ENCODE data around the gene PCDH15.

PCDH15 gene

DNA sequence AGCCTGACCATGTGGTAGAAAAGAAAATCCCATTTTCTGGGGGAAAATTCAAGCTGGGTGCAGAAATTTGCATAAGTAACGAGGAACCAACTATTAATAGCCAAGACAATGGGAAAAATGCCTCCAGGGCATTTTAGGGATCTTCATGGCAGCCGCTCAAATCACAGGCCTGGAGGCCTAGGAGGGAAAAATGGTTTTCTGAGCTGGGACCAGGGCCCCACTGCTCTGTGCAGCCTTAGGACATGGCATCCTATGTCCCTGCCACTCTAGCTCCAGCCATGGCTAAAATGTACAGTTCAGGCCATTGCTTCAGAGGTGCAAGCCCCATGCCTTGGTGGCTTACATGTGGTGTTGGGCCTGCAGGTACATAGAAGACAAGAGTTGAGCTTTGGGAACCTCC lies 459.0 kb downstream of the PCDH15 start:
- DNase-seq, result no peak

DNA sequence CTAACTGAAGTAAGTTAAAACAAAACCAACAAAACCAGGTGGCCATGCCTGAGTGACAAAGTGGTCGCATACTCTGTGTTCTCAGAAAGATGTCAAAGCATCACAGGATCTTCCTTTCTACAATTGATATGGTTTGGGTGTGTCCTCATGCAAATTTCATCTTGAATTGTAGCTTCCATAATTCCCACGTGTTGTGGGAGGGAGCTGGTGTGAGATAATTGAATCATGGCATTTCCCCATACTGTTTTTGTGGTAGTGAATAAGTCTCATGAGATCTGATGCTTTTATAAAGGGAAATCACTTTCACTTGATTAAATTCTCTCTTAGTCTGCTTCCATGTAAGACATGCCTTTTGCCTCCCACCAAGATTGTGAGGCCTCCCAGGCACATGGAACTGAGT lies 465.7 kb downstream of the PCDH15 start:
- no peak for DNase-seq

DNA sequence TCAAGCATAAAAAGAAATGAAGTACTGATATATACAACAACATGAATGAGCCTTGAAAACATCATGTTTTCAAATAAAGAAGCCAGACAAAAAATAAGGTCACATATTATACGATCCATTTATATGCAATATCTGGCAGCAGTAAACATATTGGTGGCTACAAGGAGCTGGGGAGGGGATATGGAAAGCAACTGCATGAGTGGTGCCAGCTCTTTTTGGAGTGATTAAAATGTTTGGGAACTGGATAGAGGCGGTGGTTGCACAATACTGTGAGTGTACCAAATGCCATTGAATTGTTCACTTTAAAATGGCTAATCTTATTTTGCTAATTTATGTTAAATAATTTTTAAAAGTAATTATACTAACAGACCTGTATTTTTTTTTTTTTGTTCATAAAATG lies 481.7 kb downstream of the PCDH15 start:
- DNase-seq, result no peak

DNA sequence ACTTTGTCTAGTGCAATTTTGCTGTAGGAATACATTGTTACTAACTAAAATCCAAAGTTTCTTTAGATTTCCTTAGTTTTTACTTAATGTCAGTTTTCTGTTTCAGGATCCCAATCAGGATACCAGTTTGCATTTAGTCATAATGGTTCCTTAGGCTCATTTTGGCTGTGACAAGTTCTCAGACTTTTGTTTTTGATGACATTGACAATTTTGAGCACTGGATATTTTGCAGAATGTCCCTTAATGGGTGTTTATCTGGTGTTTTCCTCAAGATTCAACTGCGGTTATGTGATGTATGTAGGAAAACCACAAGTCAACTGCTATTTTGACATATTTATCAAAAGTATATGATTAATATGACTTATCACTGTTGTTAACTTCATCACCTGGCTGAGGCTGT lies 482.6 kb downstream of the PCDH15 start:
- no peak for DNase-seq

GRCh38 chr10:54314430-54314829 lies 486.6 kb downstream of the PCDH15 start:
- no peak for DNase-seq

- DNase-seq, result no peak
Measured at GRCh38 chr10:54284526-54285193, 516.4 kb downstream of the PCDH15 start.

DNA sequence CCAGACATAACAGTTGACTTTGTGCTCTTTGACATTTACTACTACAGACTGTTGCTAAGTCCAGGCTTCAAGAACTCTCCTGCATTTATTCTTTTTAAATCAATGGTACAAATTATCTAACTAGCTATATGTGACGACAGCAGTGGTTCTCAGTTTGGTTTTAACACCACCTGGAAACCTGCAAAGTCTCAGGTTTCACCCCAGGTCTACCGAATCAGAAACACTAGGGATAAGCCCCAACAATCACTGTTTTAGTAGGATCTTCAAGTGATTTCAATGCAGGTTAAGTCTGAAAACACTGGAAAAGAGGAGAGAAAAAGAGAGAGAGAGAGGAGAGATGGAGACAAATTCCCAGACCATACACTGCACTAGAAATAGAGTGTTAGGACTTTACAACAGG lies 519.0 kb downstream of the PCDH15 start:
- DNase-seq, result no peak

DNA sequence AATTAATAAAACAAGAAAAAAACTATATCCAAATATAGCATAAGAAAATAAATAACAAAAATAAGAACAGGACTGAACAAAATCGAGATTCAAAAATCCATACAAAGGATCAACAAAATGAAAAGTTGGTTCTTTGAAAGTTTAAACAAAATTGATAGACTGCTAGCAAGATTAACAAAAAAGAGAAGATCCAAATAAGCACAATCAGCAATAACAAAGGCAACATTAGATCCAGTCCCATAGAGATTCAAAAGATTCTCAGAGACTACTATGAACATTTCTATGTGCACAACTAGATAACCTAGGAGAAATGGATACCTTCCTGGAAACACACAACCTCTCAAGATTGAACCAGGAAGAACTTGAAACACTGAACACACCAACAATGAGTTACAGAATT lies 534.6 kb downstream of the PCDH15 start:
- no peak for DNase-seq

DNA sequence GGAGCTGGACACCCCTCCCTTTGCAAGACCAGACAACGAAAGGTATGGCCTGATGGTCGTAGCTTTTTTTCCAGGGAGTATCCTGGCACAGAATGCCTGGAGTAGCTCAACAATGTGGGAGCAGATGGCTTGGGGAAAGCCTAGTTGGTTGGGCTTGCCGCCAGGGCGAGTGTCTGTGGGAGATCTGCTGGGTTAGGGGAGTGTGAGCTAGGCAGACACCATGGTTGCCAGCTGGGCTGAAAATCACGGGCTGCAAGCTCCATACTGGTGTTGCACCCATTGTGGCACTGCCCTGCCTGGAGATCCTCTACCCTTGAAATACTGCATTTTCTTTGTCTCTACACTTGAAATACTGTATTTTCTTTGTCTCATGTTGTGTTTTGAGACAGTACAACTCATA lies 538.3 kb downstream of the PCDH15 start:
- DNase-seq, result no peak

DNA sequence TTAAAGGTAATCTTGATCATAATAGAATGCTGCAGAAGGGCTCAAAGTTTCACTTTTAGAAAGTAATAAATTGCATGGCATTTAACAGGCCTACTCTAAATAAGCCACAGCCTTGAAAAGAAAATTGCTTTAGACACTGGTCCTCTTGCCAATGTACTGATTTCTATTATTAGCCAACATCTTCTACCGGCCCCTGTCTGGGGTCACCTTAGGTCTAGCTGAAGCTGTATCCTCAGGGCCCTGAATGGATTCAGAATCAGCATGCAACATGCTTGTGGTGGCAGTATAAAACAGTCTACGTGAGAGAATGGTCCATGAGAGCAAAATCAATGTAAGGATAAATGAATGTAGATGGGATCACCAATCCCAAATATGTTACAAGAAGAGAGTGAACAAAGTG lies 541.9 kb downstream of the PCDH15 start:
- no peak for DNase-seq

- DNase-seq, result no peak
Measured at GRCh38 chr10:54234832-54235231, 566.2 kb downstream of the PCDH15 start.

- DNase-seq, result no peak
Measured at GRCh38 chr10:54203401-54203800, 597.6 kb downstream of the PCDH15 start.

DNA sequence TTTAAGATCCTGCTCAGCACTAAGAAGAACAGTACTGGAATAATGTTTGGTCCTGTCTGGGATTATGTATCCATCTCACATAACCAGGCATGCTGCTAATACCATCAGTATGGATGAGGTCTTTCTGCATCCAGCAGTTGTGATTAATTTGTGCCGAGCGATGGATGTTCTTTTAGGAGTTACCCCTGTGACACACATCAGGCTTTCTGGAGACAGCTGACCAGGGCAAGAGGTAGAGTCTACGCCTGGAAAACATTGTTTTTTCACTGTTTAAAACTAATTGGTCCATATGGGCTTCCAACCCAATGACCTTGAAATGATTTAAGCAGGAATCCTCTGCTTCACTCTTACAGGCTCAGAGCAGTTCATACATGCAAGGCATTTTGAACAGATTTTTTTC lies 603.0 kb downstream of the PCDH15 start:
- DNase-seq, result no peak

GRCh38 chr10:54194806-54195205 lies 606.2 kb downstream of the PCDH15 start:
- no peak for DNase-seq

DNA sequence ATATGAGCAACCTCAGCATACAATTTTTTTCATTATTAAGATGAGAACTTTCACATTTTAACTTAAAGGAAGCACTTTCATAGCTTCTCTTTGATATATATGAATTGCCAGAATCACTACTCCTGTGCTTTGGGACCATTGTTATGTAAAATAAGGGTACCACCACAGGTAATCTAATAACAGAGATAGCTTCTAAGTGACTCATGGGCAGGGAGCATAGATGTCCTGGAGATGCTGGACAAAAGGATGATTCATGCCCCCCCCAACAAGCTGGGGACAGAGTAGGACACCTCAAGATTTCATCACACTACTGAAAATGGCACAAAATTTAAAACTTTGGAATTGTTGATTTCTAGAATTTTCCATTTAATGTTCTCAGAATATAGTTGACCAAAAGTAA lies 641.1 kb downstream of the PCDH15 start:
- no peak for DNase-seq

DNA sequence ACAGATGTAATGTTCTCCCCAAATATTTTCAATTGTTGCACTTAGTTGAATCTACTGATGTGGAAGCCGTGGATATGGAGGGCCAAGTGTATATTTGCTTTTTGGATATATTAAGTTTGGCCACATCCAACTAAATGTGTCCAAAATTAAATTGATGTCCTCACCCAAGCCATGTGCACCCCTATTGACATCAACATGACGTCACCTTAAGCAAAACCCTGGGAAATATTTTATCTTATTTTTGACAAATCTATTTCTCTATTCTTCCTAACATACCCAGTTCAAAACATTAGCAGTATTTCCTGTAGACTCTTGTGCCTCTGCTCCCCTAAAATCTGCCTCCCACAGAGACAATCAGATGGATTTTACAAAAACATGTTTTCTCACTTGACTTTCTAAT lies 652.5 kb downstream of the PCDH15 start:
- DNase-seq, result no peak

GRCh38 chr10:54139819-54140428 lies 661.1 kb downstream of the PCDH15 start:
- DNase-seq, result no peak

GRCh38 chr10:54137396-54137795 lies 663.6 kb downstream of the PCDH15 start:
- no peak for DNase-seq

- no peak for DNase-seq
Measured at GRCh38 chr10:54133203-54133602, 667.8 kb downstream of the PCDH15 start.

GRCh38 chr10:54131833-54132232 lies 669.2 kb downstream of the PCDH15 start:
- no peak for DNase-seq

GRCh38 chr10:54130394-54130793 lies 670.6 kb downstream of the PCDH15 start:
- DNase-seq, result no peak

DNA sequence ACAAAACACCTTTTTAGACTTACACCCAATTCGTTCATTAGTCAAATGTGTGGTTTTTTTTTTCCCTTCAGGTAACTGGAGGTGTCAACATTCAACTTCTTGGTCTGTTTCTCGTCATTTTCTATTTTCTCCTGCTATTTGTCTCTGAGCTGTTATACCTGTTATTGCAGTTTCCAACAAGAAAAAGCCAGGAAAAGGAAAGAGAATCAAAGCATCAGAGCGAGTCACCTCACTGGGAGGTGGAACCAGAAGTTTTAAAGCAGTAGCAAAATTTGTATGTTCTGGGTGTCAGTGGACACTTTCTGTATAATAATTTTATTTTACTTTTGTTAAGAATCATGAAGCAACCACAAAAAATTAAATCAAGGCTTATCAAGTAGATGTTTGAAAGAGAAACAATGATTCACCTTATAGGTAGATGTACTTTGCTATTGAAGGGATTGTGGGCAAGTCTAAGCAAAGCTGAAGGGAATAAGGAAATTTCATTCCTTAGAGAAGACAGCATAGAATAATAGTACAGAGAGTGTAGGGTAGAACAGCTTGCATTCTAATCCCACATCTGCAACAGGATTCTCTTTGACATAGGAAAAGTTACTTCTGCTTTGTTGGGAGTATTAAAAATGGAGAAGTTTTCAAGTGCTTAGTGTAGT lies 675.8 kb downstream of the PCDH15 start:
- no peak for DNase-seq

DNA sequence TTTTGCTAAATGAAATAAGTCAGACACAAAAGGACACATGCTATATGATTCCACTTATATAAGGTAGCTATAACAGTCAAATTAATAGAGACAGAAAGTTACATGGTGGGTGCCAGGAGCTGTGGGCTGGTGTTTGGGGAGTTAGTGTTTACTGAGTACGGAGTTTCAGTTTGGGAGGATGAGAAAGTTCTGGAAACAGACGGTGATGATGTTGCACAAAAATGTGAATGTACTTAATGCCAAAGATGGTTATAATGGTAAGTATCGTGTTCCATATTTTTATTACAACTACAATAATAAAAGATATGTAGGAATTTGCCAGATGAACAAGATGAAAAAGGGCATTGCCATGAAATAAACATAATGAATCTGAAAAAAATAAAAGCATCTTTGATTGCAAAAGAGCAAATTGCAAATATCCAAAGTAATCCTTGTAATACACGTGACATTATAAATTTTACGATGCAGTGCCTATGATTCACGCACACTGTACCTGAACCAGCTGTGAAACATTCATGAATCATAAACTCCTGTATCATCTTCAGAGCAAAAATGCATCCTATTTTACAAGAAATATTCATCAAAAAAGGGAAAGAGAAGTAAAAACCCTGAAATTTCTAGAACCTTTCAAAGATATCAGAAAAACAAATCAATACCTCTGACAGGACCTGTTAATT lies 676.7 kb downstream of the PCDH15 start:
- no peak for DNase-seq

DNA sequence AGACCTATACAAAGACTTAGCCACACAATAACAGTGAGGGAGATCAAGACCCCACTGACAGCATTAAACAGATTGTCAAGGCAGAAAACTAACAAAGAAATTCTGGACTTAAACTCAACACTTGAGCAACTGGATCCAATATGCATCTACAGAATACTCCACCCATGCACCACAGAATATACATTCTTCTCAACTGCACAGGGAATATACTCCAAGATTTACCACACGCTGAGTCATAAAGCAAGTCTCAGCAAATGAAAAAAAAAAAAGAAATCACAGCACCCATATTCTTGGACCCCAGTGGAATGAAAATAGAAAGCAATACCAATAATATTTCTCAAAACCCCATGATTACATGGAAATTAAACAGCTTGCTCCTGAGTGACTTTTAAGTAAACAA lies 680.2 kb downstream of the PCDH15 start:
- DNase-seq, result no peak

Measured in CD4-positive, alpha-beta T cell treated with Interleukin-10 for 1 hour (primary cell).